ENCODE results near the gene TXNDC12. TPM values are rescaled to one million over a fixed set of nuclear protein-coding genes. Genes with fewer than 3 reads are reported as not detected.
A peak's percentile ranks its signal among the peaks of the same experiment; 100 is the strongest.

Gene TXNDC12
- total RNA-seq, 4 donors from 2014 or later, result 42.7 to 54.6 (median 48.7) TPM

DNA sequence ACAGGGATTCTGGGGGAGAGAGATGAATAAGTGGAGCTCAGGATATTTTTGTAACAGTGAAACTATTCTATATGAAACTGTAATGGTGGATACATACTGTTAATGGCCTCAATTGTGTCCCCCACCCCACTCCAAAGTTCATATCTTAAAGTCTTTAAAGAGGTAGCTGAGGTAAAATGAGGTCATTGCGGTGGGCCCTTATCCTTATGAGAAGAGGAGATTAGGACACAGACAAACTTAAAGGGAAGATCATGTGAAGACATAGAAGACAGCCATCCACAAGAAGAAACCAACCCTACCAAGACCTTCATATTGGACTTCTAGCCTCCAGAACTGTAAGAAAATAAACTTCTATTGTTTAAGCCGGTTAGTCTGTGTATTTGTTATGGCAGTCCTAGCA is 9.8 kb downstream of the TXNDC12 start:
- 89 to 93% methylated on average over 2 of the region's 2 CpGs for WGBS, 2 donors
- Histone ChIP-seq H3K36me3 (peaks cover 0 to 2% of the 10 kb centered on the region in 2 donors), H3K27me3 (no peaks in the 10 kb centered on the region), H3K27ac (no peak overlapping the region), H3K9me3 (no peaks in the 10 kb centered on the region), H3K4me3 (replicated peaks in 1 of 3) (no peak overlapping the region), H3K4me1 (no peaks in the 10 kb centered on the region)
- intact Hi-C loops (cut with DNase I), result no loop called here
- DNase-seq, result no peak
- TF ChIP-seq POLR2A (IDR thresholded peaks at IDR 0.05), result no peak
- TF ChIP-seq, protein P1, sequence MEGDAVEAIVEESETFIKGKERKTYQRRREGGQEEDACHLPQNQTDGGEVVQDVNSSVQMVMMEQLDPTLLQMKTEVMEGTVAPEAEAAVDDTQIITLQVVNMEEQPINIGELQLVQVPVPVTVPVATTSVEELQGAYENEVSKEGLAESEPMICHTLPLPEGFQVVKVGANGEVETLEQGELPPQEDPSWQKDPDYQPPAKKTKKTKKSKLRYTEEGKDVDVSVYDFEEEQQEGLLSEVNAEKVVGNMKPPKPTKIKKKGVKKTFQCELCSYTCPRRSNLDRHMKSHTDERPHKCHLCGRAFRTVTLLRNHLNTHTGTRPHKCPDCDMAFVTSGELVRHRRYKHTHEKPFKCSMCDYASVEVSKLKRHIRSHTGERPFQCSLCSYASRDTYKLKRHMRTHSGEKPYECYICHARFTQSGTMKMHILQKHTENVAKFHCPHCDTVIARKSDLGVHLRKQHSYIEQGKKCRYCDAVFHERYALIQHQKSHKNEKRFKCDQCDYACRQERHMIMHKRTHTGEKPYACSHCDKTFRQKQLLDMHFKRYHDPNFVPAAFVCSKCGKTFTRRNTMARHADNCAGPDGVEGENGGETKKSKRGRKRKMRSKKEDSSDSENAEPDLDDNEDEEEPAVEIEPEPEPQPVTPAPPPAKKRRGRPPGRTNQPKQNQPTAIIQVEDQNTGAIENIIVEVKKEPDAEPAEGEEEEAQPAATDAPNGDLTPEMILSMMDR (IDR thresholded peaks at IDR 0.05), result no peak

DNA sequence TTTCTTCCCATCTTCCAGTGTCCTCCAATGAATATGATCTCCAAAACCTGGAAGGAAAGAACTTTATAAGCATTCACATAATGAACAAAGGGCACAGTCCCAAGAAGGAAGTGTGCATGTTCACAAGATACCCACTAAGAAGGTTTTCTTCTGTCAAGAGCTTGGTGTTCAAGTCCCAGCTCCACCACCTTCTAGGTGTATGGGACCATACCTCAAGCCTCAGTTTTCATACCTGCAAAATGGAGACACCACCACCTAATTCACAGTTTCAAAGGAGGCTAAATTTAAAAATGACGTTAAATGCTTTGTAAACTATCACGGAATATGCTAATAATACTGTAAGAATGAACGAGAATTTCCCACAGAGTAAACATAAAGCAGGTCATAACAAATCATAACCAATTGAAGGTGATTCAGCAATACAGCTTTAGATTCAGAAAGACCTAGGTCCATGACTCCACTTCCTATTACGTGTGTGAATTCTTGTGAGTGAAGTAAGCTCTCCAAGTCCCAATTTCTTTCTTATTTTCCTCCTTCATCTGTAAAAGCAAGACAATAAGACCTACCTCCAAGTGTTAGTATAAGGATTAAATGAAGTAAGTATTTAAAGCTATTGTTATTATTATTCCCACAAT is 13.3 kb downstream of the TXNDC12 start:
- DNase-seq, result no peak
- 96 to 97% methylated on average over 4 of the region's 4 CpGs for WGBS, 2 donors
- Histone ChIP-seq H3K4me3 (replicated peaks in 1 of 3) (no peak overlapping the region), H3K9me3 (no peaks in the 10 kb centered on the region), H3K4me1 (no peaks in the 10 kb centered on the region), H3K27me3 (no peaks in the 10 kb centered on the region), H3K27ac (no peak overlapping the region), H3K36me3 (peaks cover 0 to 2% of the 10 kb centered on the region in 2 donors)
- intact Hi-C loops (cut with DNase I), result no loop called here
- no peak for TF ChIP-seq POLR2A (IDR thresholded peaks at IDR 0.05)
- TF ChIP-seq, protein P1 (IDR thresholded peaks at IDR 0.05), result no peak

- no peaks in the 10 kb centered on the region for H3K4me1 ChIP-seq
- TF ChIP-seq, protein P1 (IDR thresholded peaks at IDR 0.05), result no peak
- no peak for TF ChIP-seq POLR2A (IDR thresholded peaks at IDR 0.05)
- DNase-seq, result no peak
- intact Hi-C loops (cut with DNase I), result no loop called here
- H3K27ac ChIP-seq, result no peak overlapping the region
- H3K36me3 ChIP-seq, result peaks cover 0 to 2% of the 10 kb centered on the region in 2 donors
- H3K27me3 ChIP-seq, result no peaks in the 10 kb centered on the region
- H3K4me3 ChIP-seq (replicated peaks in 1 of 3), result no peak overlapping the region
- no peaks in the 10 kb centered on the region for H3K9me3 ChIP-seq
- 95 to 100% methylated on average over 1 of the region's 1 CpG for WGBS, 2 donors
Measured at GRCh38 chr1:52037909-52038308, 17.1 kb downstream of the TXNDC12 start.

- Histone ChIP-seq H3K4me3 (replicated peaks in 1 of 3) (no peak overlapping the region), H3K36me3 (peaks cover 0 to 2% of the 10 kb centered on the region in 2 donors)
Measured at GRCh38 chr1:52037402-52037814, 17.6 kb downstream of the TXNDC12 start.

GRCh38 chr1:52034050-52034384 is 21.0 kb downstream of the TXNDC12 start:
- H3K4me3 ChIP-seq (replicated peaks in 1 of 3), result peak overlapping the region in 1 of 3 donors; percentile 77

More at GRCh38 chr1:52037402-52037814, 17.6 kb downstream of the TXNDC12 start:
- TF ChIP-seq, protein P1 (IDR thresholded peaks at IDR 0.05), result no peak
- no peak for TF ChIP-seq POLR2A (IDR thresholded peaks at IDR 0.05)
- Histone ChIP-seq H3K9me3 (no peaks in the 10 kb centered on the region), H3K27me3 (no peaks in the 10 kb centered on the region), H3K27ac (no peak overlapping the region), H3K4me1 (peaks cover 3 to 4% of the 10 kb centered on the region in 2 donors)
- DNase-seq, result no peak
- intact Hi-C loops (cut with DNase I), result no loop called here
- WGBS, 2 donors, result 78 to 81% methylated on average over 5 of the region's 5 CpGs

More at GRCh38 chr1:52034050-52034384, 21.0 kb downstream of the TXNDC12 start:
- H3K27ac ChIP-seq, result peak overlapping the region; percentile 4 to 63 (median 54)
- WGBS, 2 donors, result 98 to 99% methylated on average over 2 of the region's 2 CpGs
- peaks cover 9 to 14% of the 10 kb centered on the region in 2 donors for H3K4me1 ChIP-seq
- TF ChIP-seq, protein P1 (IDR thresholded peaks at IDR 0.05), result no peak
- no peaks in the 10 kb centered on the region for H3K36me3 ChIP-seq
- no peaks in the 10 kb centered on the region for H3K9me3 ChIP-seq
- no peaks in the 10 kb centered on the region for H3K27me3 ChIP-seq
- intact Hi-C loops (cut with DNase I), result no loop called here
- no peak for DNase-seq
